ENCODE results near the gene TAS2R40. TPM values are rescaled to one million over a fixed set of nuclear protein-coding genes. Genes with fewer than 3 reads are reported as not detected.

TAS2R40 gene
- total RNA-seq, 4 donors from 2014 or later, result not detected

DNA sequence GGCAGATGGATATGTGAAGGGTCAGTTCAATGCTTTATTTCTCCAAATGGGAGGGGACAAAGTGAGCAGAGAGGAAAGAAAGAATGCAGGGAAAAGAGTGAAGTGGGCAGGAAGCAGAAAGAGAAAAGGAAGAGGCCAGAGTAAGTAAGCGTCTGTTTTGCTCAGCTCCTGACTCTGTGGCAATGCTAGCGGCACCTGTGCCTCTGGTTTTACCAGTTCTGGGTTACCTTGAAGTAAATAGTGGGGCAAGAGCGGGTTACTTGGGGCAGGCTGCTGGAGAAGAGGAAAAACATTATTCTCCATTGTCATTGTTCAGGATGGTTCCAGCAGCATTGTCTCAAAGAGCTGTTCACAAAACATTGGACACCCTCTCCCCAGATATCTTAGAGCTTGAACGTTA is 1.9 kb downstream of the TAS2R40 start:
- WGBS, 2 donors (ENCODE audit: low coverage in 1 of 2), result 61 to 81% methylated on average over 2 to 4 of the region's 4 CpGs
- intact Hi-C loops (cut with DNase I; ENCODE audit: low total_unique reads), result no loop called here
- H3K9me3 ChIP-seq, result no peaks in the 10 kb centered on the region
- H3K27me3 ChIP-seq, result peaks cover 6% of the 10 kb centered on the region
- H3K4me3 ChIP-seq, result no peak overlapping the region
- no peaks in the 10 kb centered on the region for H3K36me3 ChIP-seq
- TF ChIP-seq POLR2A (IDR thresholded peaks at IDR 0.05) (no peak), EP300 (IDR thresholded peaks at IDR 0.05; ENCODE audit: low read depth) (no peak), POLR2AphosphoS5 (IDR thresholded peaks at IDR 0.05) (no peak)
- TF ChIP-seq, protein P1, sequence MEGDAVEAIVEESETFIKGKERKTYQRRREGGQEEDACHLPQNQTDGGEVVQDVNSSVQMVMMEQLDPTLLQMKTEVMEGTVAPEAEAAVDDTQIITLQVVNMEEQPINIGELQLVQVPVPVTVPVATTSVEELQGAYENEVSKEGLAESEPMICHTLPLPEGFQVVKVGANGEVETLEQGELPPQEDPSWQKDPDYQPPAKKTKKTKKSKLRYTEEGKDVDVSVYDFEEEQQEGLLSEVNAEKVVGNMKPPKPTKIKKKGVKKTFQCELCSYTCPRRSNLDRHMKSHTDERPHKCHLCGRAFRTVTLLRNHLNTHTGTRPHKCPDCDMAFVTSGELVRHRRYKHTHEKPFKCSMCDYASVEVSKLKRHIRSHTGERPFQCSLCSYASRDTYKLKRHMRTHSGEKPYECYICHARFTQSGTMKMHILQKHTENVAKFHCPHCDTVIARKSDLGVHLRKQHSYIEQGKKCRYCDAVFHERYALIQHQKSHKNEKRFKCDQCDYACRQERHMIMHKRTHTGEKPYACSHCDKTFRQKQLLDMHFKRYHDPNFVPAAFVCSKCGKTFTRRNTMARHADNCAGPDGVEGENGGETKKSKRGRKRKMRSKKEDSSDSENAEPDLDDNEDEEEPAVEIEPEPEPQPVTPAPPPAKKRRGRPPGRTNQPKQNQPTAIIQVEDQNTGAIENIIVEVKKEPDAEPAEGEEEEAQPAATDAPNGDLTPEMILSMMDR (IDR thresholded peaks at IDR 0.05), result no peak
- in situ Hi-C loops (cut with MboI; ENCODE audit: low pct_ligation_motif_present in 1 of 4, low pct_unique_long_range_greater_than_20kb in 1 of 4, low sequenced_read_pairs in 3 of 4), result loop anchor here (25.0 kb wide), 3 partner anchors 336 to 586 kb away; partner anchors contain the start of genes EPHB6 (in 3 of the 4) and TRPV6 (in 1 of the 4)
- no peak for DNase-seq
- H3K27ac ChIP-seq, result no peak overlapping the region
- no peaks in the 10 kb centered on the region for H3K4me1 ChIP-seq

DNA sequence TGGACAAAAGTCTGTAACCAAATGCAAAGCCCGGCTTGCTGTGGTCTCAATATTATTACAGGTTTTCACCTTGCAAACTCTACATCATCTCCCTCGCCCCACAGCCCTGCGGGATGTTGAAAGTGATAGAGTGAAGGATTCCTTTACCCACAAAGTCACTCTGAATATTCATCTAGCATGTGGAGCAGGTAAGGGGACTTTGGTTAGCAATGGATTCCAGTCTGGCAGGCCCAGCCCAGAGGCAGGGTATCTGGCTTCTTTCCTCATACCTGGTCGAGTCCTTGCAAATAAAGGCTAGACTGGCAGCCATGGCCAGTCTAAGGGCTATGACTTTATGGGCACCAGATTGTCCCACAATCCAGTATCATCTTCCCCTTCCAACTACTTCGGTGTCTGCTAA is 3.2 kb downstream of the TAS2R40 start:
- no peak for DNase-seq
- Histone ChIP-seq H3K4me3 (no peak overlapping the region), H3K4me1 (no peaks in the 10 kb centered on the region), H3K36me3 (no peaks in the 10 kb centered on the region), H3K27me3 (peaks cover 6% of the 10 kb centered on the region), H3K9me3 (no peaks in the 10 kb centered on the region), H3K27ac (no peak overlapping the region)
- intact Hi-C loops (cut with DNase I; ENCODE audit: low total_unique reads) (no loop called here), in situ Hi-C loops (cut with MboI; ENCODE audit: low pct_ligation_motif_present in 1 of 4, low pct_unique_long_range_greater_than_20kb in 1 of 4, low sequenced_read_pairs in 3 of 4) (no loop called here)
- no peak for TF ChIP-seq POLR2A (IDR thresholded peaks at IDR 0.05)
- TF ChIP-seq, protein P1 (IDR thresholded peaks at IDR 0.05), result no peak
- TF ChIP-seq POLR2AphosphoS5 (IDR thresholded peaks at IDR 0.05), result no peak
- no peak for TF ChIP-seq EP300 (IDR thresholded peaks at IDR 0.05; ENCODE audit: low read depth)
- 64 to 82% methylated on average over 3 to 5 of the region's 5 CpGs for WGBS, 2 donors (ENCODE audit: low coverage in 1 of 2)

DNA sequence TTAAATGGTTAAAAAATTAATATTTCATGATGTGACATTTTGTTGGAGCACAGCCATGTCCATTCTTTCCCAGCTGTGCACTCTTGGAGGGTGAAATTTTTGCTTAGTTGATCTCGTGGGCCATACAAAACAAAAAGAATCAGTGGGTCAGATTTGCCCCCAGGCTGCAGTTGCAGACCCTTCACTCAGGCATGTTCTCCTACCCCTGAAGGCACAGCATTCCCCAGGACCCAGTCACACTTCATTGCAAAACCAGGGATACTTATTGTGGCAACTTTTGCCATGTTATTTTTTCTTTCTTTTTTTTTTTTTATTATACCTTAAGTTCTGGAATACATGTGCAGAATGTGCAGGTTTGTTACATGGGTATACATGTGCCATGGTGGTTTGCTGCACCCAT is 6.0 kb downstream of the TAS2R40 start:
- intact Hi-C loops (cut with DNase I; ENCODE audit: low total_unique reads), result no loop called here
- Histone ChIP-seq H3K27ac (no peak overlapping the region), H3K4me3 (no peak overlapping the region), H3K9me3 (no peaks in the 10 kb centered on the region), H3K4me1 (no peaks in the 10 kb centered on the region), H3K27me3 (no peaks in the 10 kb centered on the region), H3K36me3 (no peaks in the 10 kb centered on the region)
- 51 to 56% methylated on average over 1 of the region's 1 CpG for WGBS, 2 donors (ENCODE audit: low coverage in 1 of 2)
- no peak for DNase-seq
- no peak for TF ChIP-seq POLR2AphosphoS5 (IDR thresholded peaks at IDR 0.05)
- TF ChIP-seq, protein P1 (IDR thresholded peaks at IDR 0.05), result no peak
- no peak for TF ChIP-seq POLR2A (IDR thresholded peaks at IDR 0.05)
- no peak for TF ChIP-seq EP300 (IDR thresholded peaks at IDR 0.05; ENCODE audit: low read depth)
- in situ Hi-C loops (cut with MboI; ENCODE audit: low pct_ligation_motif_present in 1 of 4, low pct_unique_long_range_greater_than_20kb in 1 of 4, low sequenced_read_pairs in 3 of 4), result no loop called here

DNA sequence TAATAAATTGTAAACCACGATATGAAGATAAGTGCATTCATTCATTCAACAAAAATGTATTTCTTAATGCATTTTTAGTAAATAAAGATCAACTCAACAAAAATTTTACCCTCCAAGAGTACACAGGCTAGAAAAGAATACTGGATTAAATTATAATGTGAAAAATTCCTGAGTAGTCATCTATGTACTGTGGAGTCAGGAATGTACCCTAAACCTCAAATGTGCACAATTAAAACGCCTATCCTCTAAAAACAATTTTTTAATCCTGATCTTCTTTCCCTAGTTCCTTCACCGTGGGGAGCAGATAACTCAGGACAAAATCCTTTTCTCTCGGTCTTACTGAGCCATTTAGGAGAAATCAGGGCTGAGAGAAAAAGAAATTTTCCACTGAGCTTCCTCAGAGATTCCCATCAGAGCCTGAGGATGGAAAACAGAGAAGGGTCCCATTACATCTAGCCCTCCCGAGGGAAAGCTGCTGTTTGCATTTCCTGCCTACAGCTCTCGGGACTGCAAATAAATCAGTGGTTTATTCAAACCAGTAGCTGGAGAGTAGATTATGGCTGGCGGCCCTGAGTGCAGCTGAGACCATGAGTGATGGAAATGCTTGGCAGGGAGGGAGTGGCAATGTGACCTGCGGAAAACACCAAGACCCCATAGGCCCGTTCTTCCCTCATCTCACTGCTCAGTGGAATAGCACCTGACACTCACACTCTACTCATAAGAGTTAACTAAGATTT is 7.4 kb downstream of the TAS2R40 start:
- DNase-seq, result no peak
- TF ChIP-seq EP300 (IDR thresholded peaks at IDR 0.05; ENCODE audit: low read depth) (no peak), POLR2A (IDR thresholded peaks at IDR 0.05) (no peak), POLR2AphosphoS5 (IDR thresholded peaks at IDR 0.05) (no peak)
- TF ChIP-seq, protein P1 (IDR thresholded peaks at IDR 0.05), result no peak
- Histone ChIP-seq H3K9me3 (no peaks in the 10 kb centered on the region), H3K36me3 (no peaks in the 10 kb centered on the region), H3K27me3 (no peaks in the 10 kb centered on the region), H3K27ac (no peak overlapping the region), H3K4me1 (no peaks in the 10 kb centered on the region), H3K4me3 (no peak overlapping the region)
- WGBS, 2 donors (ENCODE audit: low coverage in 1 of 2), result 54 to 70% methylated on average over 5 to 9 of the region's 9 CpGs
- in situ Hi-C loops (cut with MboI; ENCODE audit: low pct_ligation_motif_present in 1 of 4, low pct_unique_long_range_greater_than_20kb in 1 of 4, low sequenced_read_pairs in 3 of 4) (no loop called here), intact Hi-C loops (cut with DNase I; ENCODE audit: low total_unique reads) (no loop called here)
